ENCODE measurements around the gene PNPLA3. TPM values are rescaled to one million over a fixed set of nuclear protein-coding genes. Genes with fewer than 3 reads are reported as not detected.

The PNPLA3 gene
- total RNA-seq, 4 donors from 2014 or later: 0.58 to 1.3 TPM; not detected in 2

DNA sequence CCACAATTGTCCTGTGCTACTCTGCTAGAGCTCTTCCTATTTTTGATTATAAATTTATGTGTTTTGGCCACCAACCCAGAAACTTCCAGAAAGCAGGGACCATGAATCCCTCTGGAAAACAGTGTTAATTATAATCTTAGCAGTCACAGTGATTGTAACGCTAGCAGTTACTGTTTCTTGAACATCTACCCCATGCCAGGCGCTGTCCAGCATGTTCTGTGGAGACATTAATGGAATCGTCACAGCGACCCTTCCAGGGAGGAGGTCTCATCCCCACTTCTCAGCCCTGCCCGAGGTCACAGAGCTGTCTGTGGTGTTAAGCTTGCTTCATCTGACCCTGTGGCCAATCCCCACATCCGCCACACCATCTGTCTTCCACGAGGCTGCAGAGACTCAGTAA is 17.9 kb upstream of the PNPLA3 start:
- no peak overlapping the region for H3K27ac ChIP-seq
- TF ChIP-seq, protein P1, sequence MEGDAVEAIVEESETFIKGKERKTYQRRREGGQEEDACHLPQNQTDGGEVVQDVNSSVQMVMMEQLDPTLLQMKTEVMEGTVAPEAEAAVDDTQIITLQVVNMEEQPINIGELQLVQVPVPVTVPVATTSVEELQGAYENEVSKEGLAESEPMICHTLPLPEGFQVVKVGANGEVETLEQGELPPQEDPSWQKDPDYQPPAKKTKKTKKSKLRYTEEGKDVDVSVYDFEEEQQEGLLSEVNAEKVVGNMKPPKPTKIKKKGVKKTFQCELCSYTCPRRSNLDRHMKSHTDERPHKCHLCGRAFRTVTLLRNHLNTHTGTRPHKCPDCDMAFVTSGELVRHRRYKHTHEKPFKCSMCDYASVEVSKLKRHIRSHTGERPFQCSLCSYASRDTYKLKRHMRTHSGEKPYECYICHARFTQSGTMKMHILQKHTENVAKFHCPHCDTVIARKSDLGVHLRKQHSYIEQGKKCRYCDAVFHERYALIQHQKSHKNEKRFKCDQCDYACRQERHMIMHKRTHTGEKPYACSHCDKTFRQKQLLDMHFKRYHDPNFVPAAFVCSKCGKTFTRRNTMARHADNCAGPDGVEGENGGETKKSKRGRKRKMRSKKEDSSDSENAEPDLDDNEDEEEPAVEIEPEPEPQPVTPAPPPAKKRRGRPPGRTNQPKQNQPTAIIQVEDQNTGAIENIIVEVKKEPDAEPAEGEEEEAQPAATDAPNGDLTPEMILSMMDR (IDR thresholded peaks at IDR 0.05): no peak
- TF ChIP-seq POLR2A (IDR thresholded peaks at IDR 0.05): no peak
- no peak for DNase-seq
- intact Hi-C loops (cut with DNase I; ENCODE audit: low total_unique reads): no loop called here
- H3K4me3 ChIP-seq: no peak overlapping the region
- H3K9me3 ChIP-seq: no peaks in the 10 kb centered on the region
- no peaks in the 10 kb centered on the region for H3K4me1 ChIP-seq
- no peaks in the 10 kb centered on the region for H3K27me3 ChIP-seq
- H3K36me3 ChIP-seq: no peaks in the 10 kb centered on the region

DNA sequence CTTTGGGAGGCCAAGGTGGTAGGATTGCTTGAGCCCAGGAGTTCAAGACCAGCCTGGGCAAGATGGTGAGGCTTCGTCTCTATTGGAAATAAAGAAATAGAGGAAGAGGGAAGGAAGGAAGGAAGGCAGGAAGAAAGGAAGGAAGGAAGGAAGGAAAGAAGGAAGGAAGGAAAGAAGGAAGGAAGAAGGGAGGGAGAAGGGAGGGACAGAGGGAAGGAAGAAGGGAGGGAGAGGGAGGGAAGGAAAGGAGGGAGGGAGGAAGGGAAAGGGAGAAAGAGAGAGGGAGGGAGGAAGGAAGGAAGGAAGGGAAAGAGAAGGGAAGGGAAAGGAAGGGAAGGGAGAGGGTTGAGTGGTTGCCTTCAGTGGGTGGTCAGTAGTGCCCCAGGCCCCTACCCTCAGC is 13.9 kb upstream of the PNPLA3 start:
- Histone ChIP-seq H3K27me3 (no peaks in the 10 kb centered on the region), H3K9me3 (no peaks in the 10 kb centered on the region), H3K36me3 (no peaks in the 10 kb centered on the region), H3K4me3 (no peak overlapping the region), H3K4me1 (no peaks in the 10 kb centered on the region), H3K27ac (no peak overlapping the region)
- DNase-seq: no peak
- TF ChIP-seq, protein P1 (IDR thresholded peaks at IDR 0.05): no peak
- TF ChIP-seq POLR2A (IDR thresholded peaks at IDR 0.05): no peak
- intact Hi-C loops (cut with DNase I; ENCODE audit: low total_unique reads): no loop called here

DNA sequence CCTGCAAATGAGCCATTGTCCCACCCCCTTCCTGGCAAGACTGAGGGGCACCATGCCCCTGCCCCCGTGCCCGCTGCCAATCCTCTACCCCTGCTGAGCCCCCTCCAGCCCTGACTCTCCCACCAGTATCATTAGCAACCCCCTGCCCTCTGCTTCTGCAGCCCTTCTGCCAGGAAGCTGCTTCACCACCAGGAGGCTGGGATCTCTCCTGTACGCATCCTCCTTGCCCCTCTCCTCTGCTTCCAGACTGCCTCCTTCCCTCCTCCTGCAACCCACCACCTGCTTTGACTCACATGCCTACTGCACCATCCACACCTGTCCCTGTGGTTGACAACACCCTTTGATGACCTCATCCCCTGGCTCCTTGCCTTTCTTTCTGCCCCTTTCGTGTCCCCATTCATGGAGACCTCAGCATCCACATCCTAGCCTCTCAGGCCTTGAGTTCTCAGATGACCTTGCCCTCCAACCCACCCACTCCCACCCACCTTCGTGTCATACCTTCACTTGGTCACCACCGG is 13.4 kb upstream of the PNPLA3 start:
- no peak overlapping the region for H3K27ac ChIP-seq
- H3K36me3 ChIP-seq: no peaks in the 10 kb centered on the region
- intact Hi-C loops (cut with DNase I; ENCODE audit: low total_unique reads): no loop called here
- TF ChIP-seq, protein P1 (IDR thresholded peaks at IDR 0.05): no peak
- TF ChIP-seq POLR2A (IDR thresholded peaks at IDR 0.05): no peak
- no peaks in the 10 kb centered on the region for H3K9me3 ChIP-seq
- H3K4me1 ChIP-seq: no peaks in the 10 kb centered on the region
- H3K4me3 ChIP-seq: no peak overlapping the region
- DNase-seq: no peak
- H3K27me3 ChIP-seq: no peaks in the 10 kb centered on the region

DNA sequence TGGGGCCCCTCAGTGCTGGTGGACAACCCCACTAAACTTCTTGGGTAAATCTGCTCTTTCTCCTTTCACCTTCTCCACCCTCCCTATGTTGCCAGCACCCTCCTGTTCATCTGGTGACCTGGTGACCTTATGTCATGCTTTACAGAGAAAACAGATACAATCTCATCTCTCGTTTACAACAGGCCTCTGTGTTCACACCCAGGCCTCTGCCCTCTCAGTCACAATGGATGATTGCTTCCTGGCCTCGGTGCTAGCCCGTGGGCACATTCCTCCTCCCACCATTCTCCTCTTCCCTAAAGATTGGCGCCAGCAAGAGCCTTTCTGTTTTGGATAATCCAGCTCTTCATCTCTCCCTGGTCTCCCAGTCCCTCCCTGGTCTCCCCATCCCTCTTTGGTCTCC is 12.3 kb upstream of the PNPLA3 start:
- no peaks in the 10 kb centered on the region for H3K36me3 ChIP-seq
- H3K27me3 ChIP-seq: no peaks in the 10 kb centered on the region
- no peaks in the 10 kb centered on the region for H3K4me1 ChIP-seq
- no peak for TF ChIP-seq POLR2A (IDR thresholded peaks at IDR 0.05)
- TF ChIP-seq, protein P1 (IDR thresholded peaks at IDR 0.05): no peak
- intact Hi-C loops (cut with DNase I; ENCODE audit: low total_unique reads): no loop called here
- DNase-seq: no peak
- no peak overlapping the region for H3K27ac ChIP-seq
- no peaks in the 10 kb centered on the region for H3K9me3 ChIP-seq
- no peak overlapping the region for H3K4me3 ChIP-seq

DNA sequence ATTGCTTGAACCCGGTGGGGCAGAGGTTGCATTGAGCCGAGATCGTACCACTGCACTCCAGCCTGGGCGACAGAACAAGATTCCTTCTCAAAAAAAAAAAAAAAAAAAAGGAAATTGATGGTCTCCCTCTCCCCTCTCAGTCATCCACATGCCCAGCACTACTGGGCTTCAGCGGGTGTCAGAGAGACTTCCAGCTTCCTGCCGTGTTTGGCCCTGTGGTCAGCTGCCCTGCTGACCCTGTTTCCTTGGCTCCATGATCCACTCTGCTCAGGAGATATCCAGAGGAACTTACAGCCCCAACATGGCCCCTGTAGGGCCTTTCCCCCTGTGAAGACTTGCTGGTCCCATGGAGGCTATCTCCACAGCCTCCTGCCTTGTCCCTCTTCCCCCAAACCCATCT is 6.1 kb upstream of the PNPLA3 start:
- Histone ChIP-seq H3K27me3 (no peaks in the 10 kb centered on the region), H3K4me3 (no peak overlapping the region), H3K27ac (no peak overlapping the region), H3K36me3 (no peaks in the 10 kb centered on the region), H3K4me1 (no peaks in the 10 kb centered on the region), H3K9me3 (no peaks in the 10 kb centered on the region)
- intact Hi-C loops (cut with DNase I; ENCODE audit: low total_unique reads): no loop called here
- DNase-seq: no peak
- TF ChIP-seq POLR2A (IDR thresholded peaks at IDR 0.05): no peak
- TF ChIP-seq, protein P1 (IDR thresholded peaks at IDR 0.05): no peak

Data from uterus (tissue), 4 donors.